ENCODE data around the gene NR5A2. TPM values are rescaled to one million over a fixed set of nuclear protein-coding genes. Genes with fewer than 3 reads are reported as not detected.

NR5A2 gene
- total RNA-seq, 1 experiment from 2014 or later = 4.7 TPM

GRCh38 chr1:200103966-200104583, 76.6 kb downstream of the NR5A2 start:
- no peaks in the 10 kb centered on the region for H3K4me1 ChIP-seq (ENCODE audit: insufficient read depth, low read length)
- H3K4me1 Mint-ChIP-seq = peaks cover 6 to 13% of the 10 kb centered on the region in 2 experiments
- H4K20me1 ChIP-seq (ENCODE audit: control insufficient read depth, insufficient read depth, insufficient read length) = no peaks in the 10 kb centered on the region
- H2BK120ac ChIP-seq (ENCODE audit: low read depth, low read length, poor library complexity, severe bottlenecking) = no peak overlapping the region
- no CpG with 5 or more reads among the region's 1 CpG for WGBS (ENCODE audit: extremely low coverage, insufficient read length, low lambda C conversion rate)
- H2BK12ac ChIP-seq (ENCODE audit: insufficient read length, low read depth, low read length) = no peak overlapping the region
- no peak overlapping the region for H2BK15ac ChIP-seq (ENCODE audit: low read depth, low read length)
- no peaks in the 10 kb centered on the region for H3K9me3 ChIP-seq (ENCODE audit: control insufficient read depth, low read depth, low read length)
- H2AK5ac ChIP-seq (ENCODE audit: insufficient read length, low read length) = no peak overlapping the region
- no peak overlapping the region for H3K4ac ChIP-seq (ENCODE audit: low read depth, low read length)
- no peaks in the 10 kb centered on the region for H3K9me3 Mint-ChIP-seq
- H4K8ac ChIP-seq (replicated peaks; ENCODE audit: insufficient read length, low read depth, low read length) = no peak overlapping the region
- no peak for DNase-seq
- no peak overlapping the region for H4K5ac ChIP-seq (ENCODE audit: insufficient read length, low read depth, low read length)
- no peak overlapping the region for H2BK20ac ChIP-seq (ENCODE audit: low read depth, low read length, poor library complexity, severe bottlenecking)
- no peak overlapping the region for H3K4me2 ChIP-seq (ENCODE audit: insufficient read depth, insufficient read length, low read length)
- H3T11ph ChIP-seq (ENCODE audit: low read length) = no peak overlapping the region
- H3K36me3 Mint-ChIP-seq (ENCODE audit: insufficient read depth in 1 of 3, low read depth in 3 of 3) = no peaks in the 10 kb centered on the region
- no peaks in the 10 kb centered on the region for H3K79me2 ChIP-seq (ENCODE audit: insufficient read depth, low read length)
- H3K23ac ChIP-seq (ENCODE audit: insufficient read length, low read depth, low read length) = no peak overlapping the region
- H2BK5ac ChIP-seq (ENCODE audit: insufficient read length, low read length) = no peak overlapping the region
- H4K91ac ChIP-seq (ENCODE audit: insufficient read length, low read depth, low read length) = no peak overlapping the region
- H3K9ac ChIP-seq (ENCODE audit: extremely low read depth, insufficient read length, low read length) = no peak overlapping the region
- no peak overlapping the region for H2AFZ ChIP-seq (ENCODE audit: low read length)
- no peak overlapping the region for H3K18ac ChIP-seq (ENCODE audit: insufficient read length, low read depth, low read length)
- no peak overlapping the region for H3K14ac ChIP-seq (ENCODE audit: insufficient read depth, low read length)
- H3K27me3 ChIP-seq (ENCODE audit: insufficient read depth, low read length) = no peaks in the 10 kb centered on the region
- H3K56ac ChIP-seq (ENCODE audit: insufficient read length, low read depth, low read length) = no peak overlapping the region
- no peak overlapping the region for H3K27ac Mint-ChIP-seq
- no peaks in the 10 kb centered on the region for H3K23me2 ChIP-seq (ENCODE audit: insufficient read length, low read depth, low read length, poor library complexity, severe bottlenecking)
- H3K27ac ChIP-seq (ENCODE audit: insufficient read length, low read depth, low read length) = no peak overlapping the region
- TF ChIP-seq, protein P1, sequence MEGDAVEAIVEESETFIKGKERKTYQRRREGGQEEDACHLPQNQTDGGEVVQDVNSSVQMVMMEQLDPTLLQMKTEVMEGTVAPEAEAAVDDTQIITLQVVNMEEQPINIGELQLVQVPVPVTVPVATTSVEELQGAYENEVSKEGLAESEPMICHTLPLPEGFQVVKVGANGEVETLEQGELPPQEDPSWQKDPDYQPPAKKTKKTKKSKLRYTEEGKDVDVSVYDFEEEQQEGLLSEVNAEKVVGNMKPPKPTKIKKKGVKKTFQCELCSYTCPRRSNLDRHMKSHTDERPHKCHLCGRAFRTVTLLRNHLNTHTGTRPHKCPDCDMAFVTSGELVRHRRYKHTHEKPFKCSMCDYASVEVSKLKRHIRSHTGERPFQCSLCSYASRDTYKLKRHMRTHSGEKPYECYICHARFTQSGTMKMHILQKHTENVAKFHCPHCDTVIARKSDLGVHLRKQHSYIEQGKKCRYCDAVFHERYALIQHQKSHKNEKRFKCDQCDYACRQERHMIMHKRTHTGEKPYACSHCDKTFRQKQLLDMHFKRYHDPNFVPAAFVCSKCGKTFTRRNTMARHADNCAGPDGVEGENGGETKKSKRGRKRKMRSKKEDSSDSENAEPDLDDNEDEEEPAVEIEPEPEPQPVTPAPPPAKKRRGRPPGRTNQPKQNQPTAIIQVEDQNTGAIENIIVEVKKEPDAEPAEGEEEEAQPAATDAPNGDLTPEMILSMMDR (conservative IDR thresholded peaks at IDR 0.05) = no peak
- no peak overlapping the region for H3K4me3 Mint-ChIP-seq
- no peaks in the 10 kb centered on the region for H3K27me3 Mint-ChIP-seq (ENCODE audit: low read depth)
- H3K79me1 ChIP-seq (ENCODE audit: insufficient read depth, low read depth, low read length, poor library complexity, severe bottlenecking) = no peaks in the 10 kb centered on the region

Data from H9 (cell line).